WTC11 (cell line): ENCODE results near the gene MAP3K3. TPM values are rescaled to one million over a fixed set of nuclear protein-coding genes. Genes with fewer than 3 reads are reported as not detected.
A peak's percentile ranks its signal among the peaks of the same experiment; 100 is the strongest.

ENCODE experiments used
- ETV6 ChIP-seq: sonication (generic); formaldehyde crosslinking; IDR thresholded peaks from 2 replicates; pipeline ENCODE4 v1.8.1; 2022; ENCODE audit warnings: mild to moderate bottlenecking, missing genetic modification reagents
- FOXP1 ChIP-seq: sonication (generic); formaldehyde crosslinking; IDR thresholded peaks from 2 replicates; pipeline ENCODE4 v1.8.0; 2022; ENCODE audit warnings: missing genetic modification reagents, mild to moderate bottlenecking, moderate library complexity, borderline replicate concordance
- GABPB1 ChIP-seq: sonication (generic); formaldehyde crosslinking; IDR thresholded peaks from 2 replicates; pipeline ENCODE4 v1.8.1; 2023; ENCODE audit warnings: mild to moderate bottlenecking, missing genetic modification reagents
- JUN ChIP-seq: sonication (generic); formaldehyde crosslinking; IDR thresholded peaks from 2 replicates; pipeline ENCODE4 v1.8.0; 2023; ENCODE audit warnings: mild to moderate bottlenecking, missing genetic modification reagents
- TEAD4 ChIP-seq: sonication (generic); formaldehyde crosslinking; IDR thresholded peaks from 2 replicates; pipeline ENCODE4 v1.8.0; 2022; ENCODE audit warnings: mild to moderate bottlenecking, missing genetic modification reagents
- ZNF416 ChIP-seq: fragments of 250-450 bp; sonication (Bioruptor Pico); IDR thresholded peaks from 2 replicates; pipeline ENCODE4 v1.9.0; 2021; ENCODE audit warnings: mild to moderate bottlenecking, inconsistent platforms
- total RNA-seq: library from RNA; stranded (reverse); gene quantifications from 3 replicates; pipeline ENCODE4 v1.2.3, GENCODE V29; 2021
- TF ChIP-seq, protein P1 (sequence below): fragments of 250-450 bp; sonication (Bioruptor Pico); IDR thresholded peaks from 2 replicates; pipeline ENCODE4 v1.9.0; 2021; ENCODE audit warnings: mild to moderate bottlenecking
- TF ChIP-seq, protein P2 (sequence below): sonication (generic); formaldehyde crosslinking; IDR thresholded peaks from 2 replicates; pipeline ENCODE4 v1.8.1; 2023; ENCODE audit warnings: mild to moderate bottlenecking, missing genetic modification reagents, moderate library complexity
- TF ChIP-seq, protein P3 (sequence below): sonication (generic); formaldehyde crosslinking; IDR thresholded peaks from 2 replicates; pipeline ENCODE4 v1.8.1; 2023; ENCODE audit warnings: mild to moderate bottlenecking, missing genetic modification reagents, borderline replicate concordance
- TF ChIP-seq, protein P4 (sequence below): sonication (generic); formaldehyde crosslinking; IDR thresholded peaks from 2 replicates; pipeline ENCODE4 v1.8.0; 2023; ENCODE audit warnings: missing genetic modification reagents, mild to moderate bottlenecking, borderline replicate concordance
- TF ChIP-seq, protein P5 (sequence below): sonication (generic); formaldehyde crosslinking; conservative IDR thresholded peaks from 2 replicates; pipeline ENCODE4 v1.8.1; 2023; ENCODE audit warnings: mild to moderate bottlenecking, low read depth, missing genetic modification reagents, moderate library complexity
- TF ChIP-seq, protein P6 (sequence below): sonication (generic); formaldehyde crosslinking; IDR thresholded peaks from 2 replicates; pipeline ENCODE4 v1.8.1; 2023; ENCODE audit warnings: mild to moderate bottlenecking, missing genetic modification reagents
- TF ChIP-seq, protein P7 (sequence below): sonication (generic); formaldehyde crosslinking; IDR thresholded peaks from 2 replicates; pipeline ENCODE4 v1.8.1; 2023; ENCODE audit warnings: mild to moderate bottlenecking, missing genetic modification reagents
- TF ChIP-seq, protein P8 (sequence below): sonication (generic); formaldehyde crosslinking; IDR thresholded peaks from 2 replicates; pipeline ENCODE4 v1.8.0; 2023; ENCODE audit warnings: missing genetic modification reagents
- TF ChIP-seq, protein P9 (sequence below): fragments of 250-450 bp; sonication (Bioruptor Pico); IDR thresholded peaks from 2 replicates; pipeline ENCODE4 v1.9.0; 2021; ENCODE audit warnings: mild to moderate bottlenecking

MAP3K3 gene
- total RNA-seq, 1 experiment from 2014 or later, result 25.7 TPM

DNA sequence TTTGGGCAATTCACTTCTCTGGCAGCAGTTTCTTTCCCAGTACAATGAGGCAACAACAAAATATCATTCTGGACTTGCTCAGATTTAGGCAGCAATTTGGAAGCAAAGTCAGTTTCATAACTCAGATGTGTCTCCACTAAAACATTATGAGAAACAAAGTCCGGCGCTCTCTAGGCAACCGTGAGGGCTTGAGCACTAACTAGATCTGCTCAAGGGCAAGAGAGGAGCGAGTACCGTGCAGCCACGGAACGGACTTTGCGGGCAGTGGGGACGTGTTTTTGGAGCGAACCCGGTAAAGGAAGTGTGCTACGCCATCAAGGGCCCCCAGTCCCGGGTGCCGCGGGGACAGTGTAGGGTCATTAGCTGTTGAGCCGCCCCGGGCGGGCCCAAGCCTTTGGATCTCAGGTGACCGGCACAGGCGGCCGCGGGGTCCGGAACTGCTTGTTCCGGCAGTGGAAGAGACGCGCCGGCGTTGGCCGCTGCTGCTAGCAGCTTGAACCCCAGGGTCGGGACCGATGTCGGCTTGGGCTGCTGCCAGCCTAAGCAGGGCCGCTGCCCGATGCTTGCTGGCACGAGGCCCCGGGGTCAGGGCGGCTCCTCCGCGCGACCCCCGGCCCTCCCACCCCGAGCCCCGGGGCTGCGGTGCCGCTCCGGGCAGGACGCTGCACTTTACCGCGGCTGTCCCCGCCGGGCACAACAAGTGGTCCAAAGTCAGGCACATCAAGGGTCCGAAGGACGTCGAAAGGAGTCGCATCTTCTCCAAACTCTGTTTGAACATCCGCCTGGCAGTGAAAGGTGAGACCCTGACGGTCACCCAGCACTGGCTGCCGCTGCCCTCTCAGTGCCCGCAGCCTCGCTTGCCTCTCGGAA lies 21.4 kb upstream of the MAP3K3 start, which contains the start of gene TACO1 (continued):
- TF ChIP-seq, protein P1, sequence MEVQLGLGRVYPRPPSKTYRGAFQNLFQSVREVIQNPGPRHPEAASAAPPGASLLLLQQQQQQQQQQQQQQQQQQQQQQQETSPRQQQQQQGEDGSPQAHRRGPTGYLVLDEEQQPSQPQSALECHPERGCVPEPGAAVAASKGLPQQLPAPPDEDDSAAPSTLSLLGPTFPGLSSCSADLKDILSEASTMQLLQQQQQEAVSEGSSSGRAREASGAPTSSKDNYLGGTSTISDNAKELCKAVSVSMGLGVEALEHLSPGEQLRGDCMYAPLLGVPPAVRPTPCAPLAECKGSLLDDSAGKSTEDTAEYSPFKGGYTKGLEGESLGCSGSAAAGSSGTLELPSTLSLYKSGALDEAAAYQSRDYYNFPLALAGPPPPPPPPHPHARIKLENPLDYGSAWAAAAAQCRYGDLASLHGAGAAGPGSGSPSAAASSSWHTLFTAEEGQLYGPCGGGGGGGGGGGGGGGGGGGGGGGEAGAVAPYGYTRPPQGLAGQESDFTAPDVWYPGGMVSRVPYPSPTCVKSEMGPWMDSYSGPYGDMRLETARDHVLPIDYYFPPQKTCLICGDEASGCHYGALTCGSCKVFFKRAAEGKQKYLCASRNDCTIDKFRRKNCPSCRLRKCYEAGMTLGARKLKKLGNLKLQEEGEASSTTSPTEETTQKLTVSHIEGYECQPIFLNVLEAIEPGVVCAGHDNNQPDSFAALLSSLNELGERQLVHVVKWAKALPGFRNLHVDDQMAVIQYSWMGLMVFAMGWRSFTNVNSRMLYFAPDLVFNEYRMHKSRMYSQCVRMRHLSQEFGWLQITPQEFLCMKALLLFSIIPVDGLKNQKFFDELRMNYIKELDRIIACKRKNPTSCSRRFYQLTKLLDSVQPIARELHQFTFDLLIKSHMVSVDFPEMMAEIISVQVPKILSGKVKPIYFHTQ, result peak; percentile 53; the same call in 1 of the 2 replicates
- no peak for TF ChIP-seq TEAD4 (CRISPR knock-in tag)
- TF ChIP-seq, protein P2, sequence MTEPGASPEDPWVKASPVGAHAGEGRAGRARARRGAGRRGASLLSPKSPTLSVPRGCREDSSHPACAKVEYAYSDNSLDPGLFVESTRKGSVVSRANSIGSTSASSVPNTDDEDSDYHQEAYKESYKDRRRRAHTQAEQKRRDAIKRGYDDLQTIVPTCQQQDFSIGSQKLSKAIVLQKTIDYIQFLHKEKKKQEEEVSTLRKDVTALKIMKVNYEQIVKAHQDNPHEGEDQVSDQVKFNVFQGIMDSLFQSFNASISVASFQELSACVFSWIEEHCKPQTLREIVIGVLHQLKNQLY (CRISPR knock-in tag), result no peak
- TF ChIP-seq, protein P3, sequence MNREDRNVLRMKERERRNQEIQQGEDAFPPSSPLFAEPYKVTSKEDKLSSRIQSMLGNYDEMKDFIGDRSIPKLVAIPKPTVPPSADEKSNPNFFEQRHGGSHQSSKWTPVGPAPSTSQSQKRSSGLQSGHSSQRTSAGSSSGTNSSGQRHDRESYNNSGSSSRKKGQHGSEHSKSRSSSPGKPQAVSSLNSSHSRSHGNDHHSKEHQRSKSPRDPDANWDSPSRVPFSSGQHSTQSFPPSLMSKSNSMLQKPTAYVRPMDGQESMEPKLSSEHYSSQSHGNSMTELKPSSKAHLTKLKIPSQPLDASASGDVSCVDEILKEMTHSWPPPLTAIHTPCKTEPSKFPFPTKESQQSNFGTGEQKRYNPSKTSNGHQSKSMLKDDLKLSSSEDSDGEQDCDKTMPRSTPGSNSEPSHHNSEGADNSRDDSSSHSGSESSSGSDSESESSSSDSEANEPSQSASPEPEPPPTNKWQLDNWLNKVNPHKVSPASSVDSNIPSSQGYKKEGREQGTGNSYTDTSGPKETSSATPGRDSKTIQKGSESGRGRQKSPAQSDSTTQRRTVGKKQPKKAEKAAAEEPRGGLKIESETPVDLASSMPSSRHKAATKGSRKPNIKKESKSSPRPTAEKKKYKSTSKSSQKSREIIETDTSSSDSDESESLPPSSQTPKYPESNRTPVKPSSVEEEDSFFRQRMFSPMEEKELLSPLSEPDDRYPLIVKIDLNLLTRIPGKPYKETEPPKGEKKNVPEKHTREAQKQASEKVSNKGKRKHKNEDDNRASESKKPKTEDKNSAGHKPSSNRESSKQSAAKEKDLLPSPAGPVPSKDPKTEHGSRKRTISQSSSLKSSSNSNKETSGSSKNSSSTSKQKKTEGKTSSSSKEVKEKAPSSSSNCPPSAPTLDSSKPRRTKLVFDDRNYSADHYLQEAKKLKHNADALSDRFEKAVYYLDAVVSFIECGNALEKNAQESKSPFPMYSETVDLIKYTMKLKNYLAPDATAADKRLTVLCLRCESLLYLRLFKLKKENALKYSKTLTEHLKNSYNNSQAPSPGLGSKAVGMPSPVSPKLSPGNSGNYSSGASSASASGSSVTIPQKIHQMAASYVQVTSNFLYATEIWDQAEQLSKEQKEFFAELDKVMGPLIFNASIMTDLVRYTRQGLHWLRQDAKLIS (CRISPR knock-in tag), result no peak
- TF ChIP-seq, protein P4, sequence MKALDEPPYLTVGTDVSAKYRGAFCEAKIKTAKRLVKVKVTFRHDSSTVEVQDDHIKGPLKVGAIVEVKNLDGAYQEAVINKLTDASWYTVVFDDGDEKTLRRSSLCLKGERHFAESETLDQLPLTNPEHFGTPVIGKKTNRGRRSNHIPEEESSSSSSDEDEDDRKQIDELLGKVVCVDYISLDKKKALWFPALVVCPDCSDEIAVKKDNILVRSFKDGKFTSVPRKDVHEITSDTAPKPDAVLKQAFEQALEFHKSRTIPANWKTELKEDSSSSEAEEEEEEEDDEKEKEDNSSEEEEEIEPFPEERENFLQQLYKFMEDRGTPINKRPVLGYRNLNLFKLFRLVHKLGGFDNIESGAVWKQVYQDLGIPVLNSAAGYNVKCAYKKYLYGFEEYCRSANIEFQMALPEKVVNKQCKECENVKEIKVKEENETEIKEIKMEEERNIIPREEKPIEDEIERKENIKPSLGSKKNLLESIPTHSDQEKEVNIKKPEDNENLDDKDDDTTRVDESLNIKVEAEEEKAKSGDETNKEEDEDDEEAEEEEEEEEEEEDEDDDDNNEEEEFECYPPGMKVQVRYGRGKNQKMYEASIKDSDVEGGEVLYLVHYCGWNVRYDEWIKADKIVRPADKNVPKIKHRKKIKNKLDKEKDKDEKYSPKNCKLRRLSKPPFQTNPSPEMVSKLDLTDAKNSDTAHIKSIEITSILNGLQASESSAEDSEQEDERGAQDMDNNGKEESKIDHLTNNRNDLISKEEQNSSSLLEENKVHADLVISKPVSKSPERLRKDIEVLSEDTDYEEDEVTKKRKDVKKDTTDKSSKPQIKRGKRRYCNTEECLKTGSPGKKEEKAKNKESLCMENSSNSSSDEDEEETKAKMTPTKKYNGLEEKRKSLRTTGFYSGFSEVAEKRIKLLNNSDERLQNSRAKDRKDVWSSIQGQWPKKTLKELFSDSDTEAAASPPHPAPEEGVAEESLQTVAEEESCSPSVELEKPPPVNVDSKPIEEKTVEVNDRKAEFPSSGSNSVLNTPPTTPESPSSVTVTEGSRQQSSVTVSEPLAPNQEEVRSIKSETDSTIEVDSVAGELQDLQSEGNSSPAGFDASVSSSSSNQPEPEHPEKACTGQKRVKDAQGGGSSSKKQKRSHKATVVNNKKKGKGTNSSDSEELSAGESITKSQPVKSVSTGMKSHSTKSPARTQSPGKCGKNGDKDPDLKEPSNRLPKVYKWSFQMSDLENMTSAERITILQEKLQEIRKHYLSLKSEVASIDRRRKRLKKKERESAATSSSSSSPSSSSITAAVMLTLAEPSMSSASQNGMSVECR, result peak; percentile 64; the same call in 1 of the 2 replicates
- TF ChIP-seq, protein P5, sequence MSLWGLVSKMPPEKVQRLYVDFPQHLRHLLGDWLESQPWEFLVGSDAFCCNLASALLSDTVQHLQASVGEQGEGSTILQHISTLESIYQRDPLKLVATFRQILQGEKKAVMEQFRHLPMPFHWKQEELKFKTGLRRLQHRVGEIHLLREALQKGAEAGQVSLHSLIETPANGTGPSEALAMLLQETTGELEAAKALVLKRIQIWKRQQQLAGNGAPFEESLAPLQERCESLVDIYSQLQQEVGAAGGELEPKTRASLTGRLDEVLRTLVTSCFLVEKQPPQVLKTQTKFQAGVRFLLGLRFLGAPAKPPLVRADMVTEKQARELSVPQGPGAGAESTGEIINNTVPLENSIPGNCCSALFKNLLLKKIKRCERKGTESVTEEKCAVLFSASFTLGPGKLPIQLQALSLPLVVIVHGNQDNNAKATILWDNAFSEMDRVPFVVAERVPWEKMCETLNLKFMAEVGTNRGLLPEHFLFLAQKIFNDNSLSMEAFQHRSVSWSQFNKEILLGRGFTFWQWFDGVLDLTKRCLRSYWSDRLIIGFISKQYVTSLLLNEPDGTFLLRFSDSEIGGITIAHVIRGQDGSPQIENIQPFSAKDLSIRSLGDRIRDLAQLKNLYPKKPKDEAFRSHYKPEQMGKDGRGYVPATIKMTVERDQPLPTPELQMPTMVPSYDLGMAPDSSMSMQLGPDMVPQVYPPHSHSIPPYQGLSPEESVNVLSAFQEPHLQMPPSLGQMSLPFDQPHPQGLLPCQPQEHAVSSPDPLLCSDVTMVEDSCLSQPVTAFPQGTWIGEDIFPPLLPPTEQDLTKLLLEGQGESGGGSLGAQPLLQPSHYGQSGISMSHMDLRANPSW, result no peak
- TF ChIP-seq GABPB1, result peak; percentile 96
- TF ChIP-seq, protein P6, sequence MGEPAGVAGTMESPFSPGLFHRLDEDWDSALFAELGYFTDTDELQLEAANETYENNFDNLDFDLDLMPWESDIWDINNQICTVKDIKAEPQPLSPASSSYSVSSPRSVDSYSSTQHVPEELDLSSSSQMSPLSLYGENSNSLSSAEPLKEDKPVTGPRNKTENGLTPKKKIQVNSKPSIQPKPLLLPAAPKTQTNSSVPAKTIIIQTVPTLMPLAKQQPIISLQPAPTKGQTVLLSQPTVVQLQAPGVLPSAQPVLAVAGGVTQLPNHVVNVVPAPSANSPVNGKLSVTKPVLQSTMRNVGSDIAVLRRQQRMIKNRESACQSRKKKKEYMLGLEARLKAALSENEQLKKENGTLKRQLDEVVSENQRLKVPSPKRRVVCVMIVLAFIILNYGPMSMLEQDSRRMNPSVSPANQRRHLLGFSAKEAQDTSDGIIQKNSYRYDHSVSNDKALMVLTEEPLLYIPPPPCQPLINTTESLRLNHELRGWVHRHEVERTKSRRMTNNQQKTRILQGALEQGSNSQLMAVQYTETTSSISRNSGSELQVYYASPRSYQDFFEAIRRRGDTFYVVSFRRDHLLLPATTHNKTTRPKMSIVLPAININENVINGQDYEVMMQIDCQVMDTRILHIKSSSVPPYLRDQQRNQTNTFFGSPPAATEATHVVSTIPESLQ, result no peak
- TF ChIP-seq, protein P7, sequence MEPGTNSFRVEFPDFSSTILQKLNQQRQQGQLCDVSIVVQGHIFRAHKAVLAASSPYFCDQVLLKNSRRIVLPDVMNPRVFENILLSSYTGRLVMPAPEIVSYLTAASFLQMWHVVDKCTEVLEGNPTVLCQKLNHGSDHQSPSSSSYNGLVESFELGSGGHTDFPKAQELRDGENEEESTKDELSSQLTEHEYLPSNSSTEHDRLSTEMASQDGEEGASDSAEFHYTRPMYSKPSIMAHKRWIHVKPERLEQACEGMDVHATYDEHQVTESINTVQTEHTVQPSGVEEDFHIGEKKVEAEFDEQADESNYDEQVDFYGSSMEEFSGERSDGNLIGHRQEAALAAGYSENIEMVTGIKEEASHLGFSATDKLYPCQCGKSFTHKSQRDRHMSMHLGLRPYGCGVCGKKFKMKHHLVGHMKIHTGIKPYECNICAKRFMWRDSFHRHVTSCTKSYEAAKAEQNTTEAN, result no peak
- TF ChIP-seq, protein P8, sequence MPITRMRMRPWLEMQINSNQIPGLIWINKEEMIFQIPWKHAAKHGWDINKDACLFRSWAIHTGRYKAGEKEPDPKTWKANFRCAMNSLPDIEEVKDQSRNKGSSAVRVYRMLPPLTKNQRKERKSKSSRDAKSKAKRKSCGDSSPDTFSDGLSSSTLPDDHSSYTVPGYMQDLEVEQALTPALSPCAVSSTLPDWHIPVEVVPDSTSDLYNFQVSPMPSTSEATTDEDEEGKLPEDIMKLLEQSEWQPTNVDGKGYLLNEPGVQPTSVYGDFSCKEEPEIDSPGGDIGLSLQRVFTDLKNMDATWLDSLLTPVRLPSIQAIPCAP, result 0 out of 2 replicates have a peak, but pooled peaks have one; percentile 46
- TF ChIP-seq FOXP1, result peak; percentile 79; the same call in 1 of the 2 replicates
- TF ChIP-seq ETV6, result peak; percentile 79; the same call in 1 of the 2 replicates
- TF ChIP-seq ZNF416 (CRISPR knock-in tag), result no peak
- TF ChIP-seq, protein P9, sequence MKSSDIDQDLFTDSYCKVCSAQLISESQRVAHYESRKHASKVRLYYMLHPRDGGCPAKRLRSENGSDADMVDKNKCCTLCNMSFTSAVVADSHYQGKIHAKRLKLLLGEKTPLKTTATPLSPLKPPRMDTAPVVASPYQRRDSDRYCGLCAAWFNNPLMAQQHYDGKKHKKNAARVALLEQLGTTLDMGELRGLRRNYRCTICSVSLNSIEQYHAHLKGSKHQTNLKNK (CRISPR knock-in tag), result no peak
- no peak; the same call in 1 of the 2 replicates for TF ChIP-seq JUN (CRISPR knock-in tag)
